A549 (cell line): ENCODE measurements around the gene TRA2B.

ENCODE experiments used
- BHLHE40 ChIP-seq: IDR thresholded peaks from 2 replicates; pipeline ENCODE4 v1.6.1; 2012; ENCODE audit warnings: low read depth, low read length, inconsistent platforms
- CBX2 ChIP-seq: fragments of 200-600 bp; sonication (generic); IDR thresholded peaks from 2 replicates; pipeline ENCODE4 v1.6.1; 2016; ENCODE audit warnings: low read depth, mild to moderate bottlenecking, borderline replicate concordance
- CTCF ChIP-seq: fragments of >200 bp; sonication (Bioruptor Twin); formaldehyde crosslinking; IDR thresholded peaks from 3 replicates; pipeline ENCODE4 v1.5.1; 2016
- EP300 ChIP-seq, 2 experiments: fragments of >200 bp; sonication (Bioruptor Twin); formaldehyde crosslinking; IDR thresholded peaks; 2 replicates in 1 of 2; 3 replicates in 1 of 2; pipeline ENCODE4 v1.6.1; 2016 to 2017
- ESRRA ChIP-seq: fragments of 150-350 bp; IDR thresholded peaks from 2 replicates; pipeline ENCODE4 v1.6.1; 2014; ENCODE audit warnings: mild to moderate bottlenecking, low read length, borderline replicate concordance
- JUN ChIP-seq, 2 experiments: fragments of >200 bp; sonication (Bioruptor Twin); formaldehyde crosslinking; IDR thresholded peaks; 2 replicates in 1 of 2; 3 replicates in 1 of 2; pipeline ENCODE4 v1.6.1; 2016 to 2017
- MAX ChIP-seq: IDR thresholded peaks from 2 replicates; pipeline ENCODE4 v1.6.1; 2012
- MAZ ChIP-seq: fragments of 150-350 bp; IDR thresholded peaks from 2 replicates; pipeline ENCODE4 v1.6.1; 2014; ENCODE audit warnings: antibody characterized with exemption, low read depth, low read length, borderline replicate concordance
- POLR2A ChIP-seq: IDR thresholded peaks from 2 replicates; pipeline ENCODE4 v1.6.1; 2012; ENCODE audit warnings: mild to moderate bottlenecking, low read length
- POLR2AphosphoS2 ChIP-seq: conservative IDR thresholded peaks from 2 replicates; pipeline ENCODE4 v1.6.1; 2012; ENCODE audit warnings: low read length, improper control_type of control experiment, inconsistent platforms
- RAD21 ChIP-seq, 2 experiments: fragments of >200 bp in 1 of 2; sonication (Bioruptor Twin) in 1 of 2; formaldehyde crosslinking in 1 of 2; IDR thresholded peaks in 1 of 2; conservative IDR thresholded peaks in 1 of 2; 2 replicates in 1 of 2; 3 replicates in 1 of 2; pipeline ENCODE4 v1.6.1; 2012 to 2018; ENCODE audit warnings: inconsistent platforms in 1 of 2

DNA sequence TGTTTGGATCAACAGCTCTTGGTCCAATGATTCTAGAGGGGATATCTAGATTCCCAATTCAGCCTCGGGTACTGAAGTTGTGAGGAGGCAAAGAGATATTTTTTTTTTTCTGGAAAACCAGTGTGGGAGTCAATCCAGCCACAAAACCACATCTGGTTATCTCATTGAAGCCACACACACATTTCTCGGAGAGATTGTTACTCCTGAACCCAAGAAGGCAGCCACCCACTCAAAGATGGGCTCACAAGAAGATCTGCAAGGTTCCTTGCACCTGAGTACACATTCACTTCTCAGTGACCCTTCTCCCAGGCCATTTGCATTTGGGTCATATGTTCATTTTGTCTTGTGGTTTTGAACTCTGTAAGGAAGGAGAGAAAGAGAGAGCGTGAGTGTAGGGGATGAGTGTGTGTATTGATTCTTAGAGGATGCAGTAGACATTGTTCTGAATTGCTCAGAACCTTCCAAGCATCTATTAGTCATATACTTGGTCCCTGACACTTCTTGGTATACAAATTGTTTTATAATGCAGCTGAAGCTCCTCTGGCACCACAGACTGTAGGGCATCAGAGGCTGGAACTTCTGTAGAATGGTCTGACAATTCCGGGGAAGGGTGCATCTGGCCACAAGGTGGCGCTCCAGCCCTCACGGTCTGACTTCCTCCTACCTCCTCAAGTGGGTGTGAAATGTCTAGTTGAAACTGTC, 39.3 kb upstream of the TRA2B start:
- no peak for TF ChIP-seq JUN (IDR thresholded peaks at IDR 0.05)
- peak; percentile 83 for TF ChIP-seq CTCF
- no peak for TF ChIP-seq POLR2AphosphoS2
- no peak for TF ChIP-seq EP300 (IDR thresholded peaks at IDR 0.05)
- no peak for TF ChIP-seq CBX2
- no peak for TF ChIP-seq MAZ
- TF ChIP-seq RAD21 (conservative IDR thresholded peaks at IDR 0.05 in 1 of 2, IDR thresholded peaks at IDR 0.05 in 1 of 2): peak; percentile 47 to 50; a peak in 3 of 5 replicates
- no peak for TF ChIP-seq POLR2A
- no peak for TF ChIP-seq MAX
- no peak for TF ChIP-seq ESRRA
- no peak for TF ChIP-seq BHLHE40
